NCI-H146 (cell line): Measurements from ENCODE around the gene ANKLE1.

Experiments used
- DNase-seq: peaks from one replicate; lab custom pipeline; 2025; lab: John Stamatoyannopoulos, UW

ANKLE1 gene, protein sequence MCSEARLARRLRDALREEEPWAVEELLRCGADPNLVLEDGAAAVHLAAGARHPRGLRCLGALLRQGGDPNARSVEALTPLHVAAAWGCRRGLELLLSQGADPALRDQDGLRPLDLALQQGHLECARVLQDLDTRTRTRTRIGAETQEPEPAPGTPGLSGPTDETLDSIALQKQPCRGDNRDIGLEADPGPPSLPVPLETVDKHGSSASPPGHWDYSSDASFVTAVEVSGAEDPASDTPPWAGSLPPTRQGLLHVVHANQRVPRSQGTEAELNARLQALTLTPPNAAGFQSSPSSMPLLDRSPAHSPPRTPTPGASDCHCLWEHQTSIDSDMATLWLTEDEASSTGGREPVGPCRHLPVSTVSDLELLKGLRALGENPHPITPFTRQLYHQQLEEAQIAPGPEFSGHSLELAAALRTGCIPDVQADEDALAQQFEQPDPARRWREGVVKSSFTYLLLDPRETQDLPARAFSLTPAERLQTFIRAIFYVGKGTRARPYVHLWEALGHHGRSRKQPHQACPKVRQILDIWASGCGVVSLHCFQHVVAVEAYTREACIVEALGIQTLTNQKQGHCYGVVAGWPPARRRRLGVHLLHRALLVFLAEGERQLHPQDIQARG

DNA sequence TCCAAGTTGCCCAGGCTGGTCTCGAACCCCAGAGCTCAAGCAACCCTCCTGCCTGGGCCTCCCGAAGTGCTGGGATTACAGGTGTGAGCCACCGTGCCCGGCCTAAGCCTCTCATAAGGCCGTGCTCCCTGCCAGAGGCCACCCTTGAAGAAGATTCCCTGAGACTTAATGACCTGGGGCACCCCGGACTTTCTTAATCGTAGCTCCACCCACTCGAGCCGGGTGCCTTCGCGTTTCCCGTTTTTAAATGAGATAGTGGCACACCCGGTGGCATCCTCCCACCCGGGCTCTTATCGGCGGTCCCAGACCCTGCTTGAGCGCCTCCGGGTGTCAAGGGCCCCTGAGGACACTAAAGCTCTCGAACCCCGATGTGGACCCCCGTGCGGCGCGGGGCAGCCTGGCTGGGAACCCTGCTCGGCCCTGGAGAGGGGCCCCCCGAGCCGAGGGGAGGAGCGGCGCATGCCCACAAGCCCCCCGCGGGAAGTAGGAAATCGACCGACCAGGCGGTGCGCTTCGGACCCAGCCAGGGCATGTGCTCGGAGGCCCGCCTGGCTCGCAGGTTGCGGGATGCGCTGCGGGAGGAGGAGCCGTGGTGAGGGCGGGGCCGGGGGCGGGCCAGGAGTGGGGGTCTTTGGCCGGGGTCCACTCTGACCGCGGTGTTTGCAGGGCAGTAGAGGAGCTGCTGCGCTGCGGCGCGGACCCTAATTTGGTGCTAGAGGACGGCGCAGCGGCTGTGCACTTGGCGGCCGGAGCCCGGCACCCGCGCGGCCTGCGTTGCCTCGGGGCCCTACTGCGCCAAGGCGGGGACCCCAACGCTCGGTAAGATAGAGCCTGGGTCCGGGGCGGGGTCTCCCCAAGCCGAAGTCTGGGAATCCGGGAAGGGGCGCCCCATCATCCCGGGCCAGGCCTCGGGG, at the start of gene ANKLE1:
Gene ANKLE1 (plus strand): TSS at position 511 of the 914 bp plus-strand sequence. CDS start 20 bp downstream, at position 531.
- DNase-seq, result peak; percentile 78

DNA sequence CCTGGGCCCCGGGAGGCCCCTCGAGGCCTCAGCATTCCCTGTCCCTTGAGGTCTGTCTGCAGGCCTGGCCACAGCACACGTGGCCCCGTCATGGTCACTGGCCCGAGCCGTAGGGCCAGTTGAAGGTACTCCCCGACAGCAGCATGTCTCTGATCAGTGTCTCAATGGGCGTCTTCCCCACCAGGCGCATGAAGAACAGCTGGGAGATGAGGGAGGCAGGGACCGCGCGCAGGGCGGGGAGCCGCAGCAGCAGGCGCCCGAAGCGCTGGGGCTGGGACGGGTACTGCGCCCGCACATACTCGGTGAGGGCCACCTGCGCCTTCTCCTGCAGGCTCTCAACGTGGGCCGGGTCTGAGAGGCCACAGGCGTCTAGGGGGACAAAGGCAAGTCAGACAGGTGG, 49.4 kb upstream of the ANKLE1 start:
- DNase-seq, result no peak

DNA sequence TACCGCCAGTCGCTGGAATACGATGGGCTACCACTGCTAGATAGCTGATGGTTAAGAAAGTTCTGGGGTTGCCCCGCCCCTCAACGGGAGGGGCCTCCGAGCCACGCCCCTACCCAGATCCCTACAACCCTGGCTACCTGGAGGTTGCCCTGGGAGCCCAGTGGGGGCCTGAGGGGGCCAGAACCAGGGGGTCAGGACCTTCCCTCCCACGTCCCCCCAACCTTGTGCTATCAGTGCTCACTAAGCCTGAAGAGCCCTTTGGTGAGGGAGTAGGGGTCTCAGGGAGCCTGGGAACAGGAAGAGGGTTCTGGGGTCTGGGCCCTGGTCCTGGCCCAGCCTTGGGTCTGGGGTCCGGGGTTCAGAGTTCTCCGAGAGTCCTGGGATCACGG, 46.8 kb upstream of the ANKLE1 start:
- no peak for DNase-seq

DNA sequence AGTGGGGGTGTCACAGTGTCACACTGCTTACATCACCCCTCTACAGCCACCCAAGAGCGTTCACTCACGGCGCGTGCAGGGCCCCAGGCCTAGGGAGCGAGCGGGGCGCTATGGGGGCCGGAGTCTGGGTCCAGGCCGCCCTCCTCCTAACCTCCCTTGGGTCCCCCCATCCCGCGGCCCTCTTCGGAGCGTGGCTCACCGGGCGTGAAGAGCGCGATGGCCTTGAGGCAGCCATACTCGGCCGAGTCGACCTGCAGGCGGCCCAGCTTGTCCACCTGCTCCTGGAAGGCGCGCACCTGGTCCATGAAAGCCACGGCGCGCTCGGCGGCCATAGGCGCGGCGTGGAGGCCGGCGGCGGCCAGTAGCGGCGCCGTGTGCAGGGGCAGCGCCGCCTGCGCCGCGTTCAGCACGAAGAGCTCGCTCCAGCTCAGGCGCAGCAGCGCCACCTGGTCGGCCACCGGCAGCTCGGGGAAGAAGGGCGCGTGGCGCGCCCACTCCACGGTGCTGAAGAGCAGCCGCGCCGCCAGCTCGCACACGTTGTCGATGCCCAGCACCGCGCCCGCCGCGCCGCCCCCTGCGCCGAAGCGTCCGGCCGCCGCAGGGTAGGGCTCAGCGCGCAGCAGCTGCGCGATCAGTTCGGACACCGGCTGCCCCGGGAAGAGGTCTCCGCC, 46.3 kb upstream of the ANKLE1 start:
- no peak for DNase-seq

DNA sequence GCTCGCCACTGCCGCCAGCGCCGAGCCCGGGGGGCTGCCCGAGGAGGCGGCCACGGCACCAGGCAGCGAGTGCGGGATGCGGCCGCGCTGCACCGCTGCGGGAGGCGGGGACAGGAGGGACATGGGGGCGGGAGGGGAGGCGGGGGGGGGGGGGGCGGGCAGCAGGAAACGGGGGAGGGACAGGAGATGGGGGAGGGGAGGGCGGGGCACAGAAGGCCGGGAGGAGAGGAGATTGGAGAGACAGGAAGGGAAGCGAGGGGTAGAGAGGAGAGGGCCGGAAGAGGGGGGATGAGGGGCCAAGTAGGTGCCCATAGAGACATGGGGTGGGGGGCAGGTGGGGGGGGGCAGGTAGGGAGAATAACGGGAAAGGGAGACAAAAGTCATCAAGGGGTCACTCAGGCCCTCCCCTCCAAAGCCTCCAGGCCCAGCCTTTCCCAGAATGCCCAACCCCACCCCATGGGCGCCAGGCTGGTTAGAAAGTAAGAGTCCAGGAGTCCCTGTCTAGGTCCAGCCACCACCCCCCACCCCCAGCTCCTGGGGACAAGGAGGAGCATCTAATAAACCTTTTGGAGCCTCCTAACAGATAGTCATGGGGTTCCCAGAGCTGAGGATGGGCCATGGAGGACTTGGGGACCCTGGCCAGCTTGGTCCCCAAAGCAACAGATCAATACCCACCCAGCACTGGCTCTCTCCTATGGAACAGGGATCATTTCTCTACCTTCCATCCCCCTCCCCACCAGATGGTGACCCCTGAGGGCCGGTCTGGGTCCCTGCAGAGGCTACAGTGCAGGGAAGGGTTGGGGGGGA, 45.5 kb upstream of the ANKLE1 start:
- no peak for DNase-seq

DNA sequence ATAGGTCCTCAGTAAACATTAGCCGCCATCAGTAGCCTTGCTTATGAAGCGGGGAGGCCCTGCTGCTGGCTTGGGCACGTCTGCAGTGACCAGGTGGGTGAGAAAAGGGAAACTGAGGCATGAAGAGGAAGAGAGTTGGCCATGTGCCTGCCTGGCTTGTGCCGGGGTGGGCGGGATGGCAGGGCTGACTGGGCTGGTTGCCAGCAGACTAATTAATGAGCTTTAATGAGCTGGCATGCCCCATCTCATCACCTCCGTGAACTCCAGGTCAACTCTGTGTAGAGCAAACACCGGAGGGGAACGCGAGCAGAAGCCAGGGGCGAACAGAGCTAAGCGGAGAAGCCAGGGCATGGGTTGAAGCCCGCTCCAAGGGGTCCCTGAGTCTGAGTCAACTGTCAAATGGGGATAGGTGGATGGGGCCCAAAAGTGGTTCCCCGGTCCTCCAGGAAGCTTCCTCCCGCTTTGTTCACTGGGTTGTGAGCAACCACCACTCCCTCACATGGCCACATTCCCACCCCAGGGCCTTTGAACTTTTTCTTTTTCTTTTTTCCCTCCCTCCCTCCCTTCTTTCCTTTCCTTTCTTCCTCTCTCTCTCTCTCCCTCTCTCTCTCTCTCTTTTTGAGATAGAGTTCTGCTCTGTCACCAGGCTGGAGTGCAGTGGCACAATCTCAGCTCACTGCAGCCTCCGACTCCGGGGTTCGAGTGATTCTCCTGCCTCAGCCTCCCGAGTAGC, 44.7 kb upstream of the ANKLE1 start:
- no peak for DNase-seq

DNA sequence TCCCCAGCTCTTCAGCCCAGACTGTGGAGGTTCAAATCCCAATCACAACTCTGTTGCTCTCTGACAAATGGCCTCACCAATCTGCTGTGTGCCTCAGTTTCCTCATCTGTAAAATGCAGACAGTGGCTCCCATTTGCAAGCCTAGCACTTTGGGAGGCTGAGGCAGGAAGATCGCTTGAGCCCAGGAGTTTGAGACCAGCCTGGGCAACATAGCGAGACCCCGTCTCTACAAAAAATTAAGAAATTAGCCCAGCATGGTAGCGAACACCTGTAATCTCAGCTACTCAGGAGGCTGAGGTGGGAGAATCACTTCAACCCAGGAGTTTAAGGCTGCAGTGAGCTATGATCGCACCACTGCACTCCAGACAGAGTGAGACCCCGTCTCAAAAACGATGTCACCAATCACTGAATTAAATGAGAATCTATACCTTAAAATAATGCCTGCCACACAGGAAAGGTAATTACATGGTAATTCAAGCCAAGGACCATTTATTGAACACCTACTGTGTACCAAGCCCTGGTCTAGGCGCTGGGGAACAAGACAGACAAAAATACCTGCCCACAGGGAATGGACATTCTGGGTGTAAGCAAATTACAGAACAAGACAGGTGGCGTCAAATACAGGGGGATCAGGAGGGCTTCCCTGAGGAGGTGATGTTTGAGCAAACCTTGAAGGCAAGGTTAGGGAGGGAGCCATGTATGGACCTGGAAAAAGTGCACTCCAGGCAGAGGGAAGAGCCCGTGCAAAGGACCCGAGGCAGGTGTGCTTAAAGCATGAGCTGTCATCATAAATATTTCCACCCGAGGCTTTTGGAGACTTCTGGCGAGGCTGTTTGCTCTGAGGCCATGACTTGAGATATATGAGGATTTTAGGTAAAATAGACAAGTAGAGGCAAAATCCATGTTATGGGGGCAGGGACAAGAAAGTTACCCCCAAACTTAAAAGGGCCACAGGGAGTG, 43.7 kb upstream of the ANKLE1 start:
- DNase-seq, result no peak

DNA sequence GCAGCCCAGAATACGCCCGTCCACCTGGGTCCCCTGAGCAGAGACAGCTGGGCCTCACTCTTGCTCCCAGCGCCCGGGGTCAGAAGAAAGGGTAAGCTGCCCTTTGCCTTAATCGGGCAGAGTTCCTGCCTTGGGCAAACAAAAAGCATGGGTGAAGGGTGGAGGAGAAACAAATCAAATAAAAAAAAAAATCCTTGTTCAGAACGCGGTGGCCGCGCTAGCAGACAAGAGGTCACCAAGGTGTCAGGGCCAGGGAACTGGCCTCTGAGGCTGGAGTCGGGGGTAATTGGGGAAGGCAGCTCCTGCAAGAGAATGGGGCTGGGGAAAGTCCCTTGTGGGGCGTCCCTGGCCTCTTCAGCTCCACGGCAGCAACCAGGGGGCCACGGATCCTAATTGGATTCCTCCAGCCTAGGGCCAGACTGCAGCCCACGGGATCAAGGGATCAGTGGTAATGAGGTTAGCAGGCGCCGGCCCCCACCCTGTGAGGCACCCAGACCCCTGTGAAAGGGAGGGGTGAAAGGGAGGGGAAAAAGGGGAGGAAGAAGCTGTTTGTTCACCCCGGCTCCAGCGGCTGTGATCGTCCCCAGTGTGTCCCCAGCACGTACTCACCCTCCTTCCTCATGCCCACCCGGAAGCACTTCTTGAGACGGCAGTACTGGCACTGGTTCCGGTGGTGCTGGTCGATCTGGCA, 41.5 kb upstream of the ANKLE1 start:
- DNase-seq, result no peak

DNA sequence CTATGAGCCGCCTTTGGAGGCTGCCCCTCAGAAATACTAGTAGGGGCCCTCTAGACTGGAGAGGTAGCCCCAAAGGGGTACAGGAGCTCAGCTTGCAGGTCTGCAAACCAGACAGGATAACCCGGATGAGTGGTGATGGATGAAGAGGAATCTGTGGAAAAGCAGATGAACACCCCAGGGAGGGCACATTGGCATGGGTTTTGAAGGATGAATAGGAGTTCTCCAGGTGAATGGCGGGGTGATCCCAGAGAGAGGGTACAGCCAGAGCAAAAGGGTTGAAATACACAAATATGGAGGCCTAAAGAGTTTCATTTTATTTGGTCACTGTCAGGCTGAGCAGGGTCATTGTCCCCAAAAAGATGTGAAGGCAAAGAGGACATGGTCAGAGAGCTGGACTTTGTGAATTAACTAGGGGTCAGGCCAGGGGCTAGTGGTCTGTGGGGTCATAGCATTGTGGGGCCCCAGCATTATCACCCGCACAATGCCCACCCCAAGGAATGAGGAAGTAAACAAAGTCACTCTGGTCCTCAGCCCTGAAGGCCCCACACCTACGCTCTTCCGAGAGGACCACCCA, 40.8 kb upstream of the ANKLE1 start:
- no peak for DNase-seq

DNA sequence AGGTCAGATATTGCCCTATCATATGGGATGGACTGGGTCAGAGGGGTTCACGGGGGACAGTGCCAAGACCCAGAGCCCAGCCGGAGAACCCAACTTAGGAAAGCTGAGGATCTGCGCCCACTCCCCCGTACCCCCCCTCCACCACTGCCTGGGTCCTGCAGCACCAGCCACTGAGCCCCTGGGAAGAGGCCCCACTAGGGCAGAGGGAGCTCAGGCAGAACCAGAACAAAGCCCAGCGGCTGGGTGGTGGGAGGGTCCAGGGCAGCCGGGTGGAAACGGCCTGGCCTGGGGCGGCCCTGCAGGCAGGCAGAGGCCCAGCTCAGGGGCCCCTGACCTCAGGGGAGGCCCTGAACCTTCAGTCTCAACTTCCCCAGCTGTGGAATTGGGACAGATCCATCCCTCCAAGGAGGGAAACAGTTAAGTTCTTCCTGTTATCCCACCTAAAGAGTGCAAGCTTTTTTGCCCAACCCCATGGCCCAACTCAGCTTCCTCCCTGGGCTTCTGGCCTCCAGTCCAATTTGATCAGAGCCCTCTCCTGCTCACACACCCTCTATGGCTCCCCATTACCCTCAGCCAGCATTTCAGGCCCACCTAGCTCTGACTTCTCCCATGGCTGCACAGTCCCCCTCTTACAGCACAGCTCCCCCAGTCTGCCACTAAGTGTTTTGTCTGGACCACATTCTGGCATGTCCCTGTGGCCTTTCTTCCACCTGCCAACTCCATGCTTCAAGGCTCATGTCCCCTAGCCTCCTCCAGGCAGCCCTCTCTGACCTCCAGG, 39.1 kb upstream of the ANKLE1 start:
- DNase-seq, result no peak

DNA sequence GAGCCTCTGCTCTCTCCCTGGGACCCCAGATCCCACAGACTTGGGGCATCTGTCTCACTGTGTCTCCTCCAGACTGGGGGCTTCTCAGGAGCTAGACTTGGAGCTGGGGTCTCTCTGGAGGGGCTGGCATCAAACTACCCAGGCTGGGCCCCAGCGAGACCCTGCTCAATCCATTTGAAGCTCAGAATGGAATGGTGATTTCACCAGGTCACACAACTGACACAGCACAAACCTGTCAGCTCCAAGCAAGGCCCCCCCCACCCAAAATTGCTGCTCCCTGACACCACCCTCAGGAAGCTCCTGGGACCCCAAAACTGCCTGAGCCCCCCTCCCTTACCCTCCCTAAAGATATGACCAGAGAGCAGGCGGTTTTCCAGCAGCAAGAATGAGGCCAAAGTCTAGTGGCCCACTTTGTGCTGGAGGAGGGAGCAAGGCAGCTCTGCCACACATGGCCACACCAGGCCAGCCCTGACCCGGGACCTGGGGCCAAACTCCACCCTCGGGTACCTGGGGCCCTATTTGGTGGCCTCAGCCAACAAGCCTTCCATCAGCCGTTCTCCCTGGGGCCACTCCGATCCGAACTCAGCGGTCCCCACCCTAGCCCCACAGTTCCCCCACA, 38.4 kb upstream of the ANKLE1 start:
- no peak for DNase-seq

DNA sequence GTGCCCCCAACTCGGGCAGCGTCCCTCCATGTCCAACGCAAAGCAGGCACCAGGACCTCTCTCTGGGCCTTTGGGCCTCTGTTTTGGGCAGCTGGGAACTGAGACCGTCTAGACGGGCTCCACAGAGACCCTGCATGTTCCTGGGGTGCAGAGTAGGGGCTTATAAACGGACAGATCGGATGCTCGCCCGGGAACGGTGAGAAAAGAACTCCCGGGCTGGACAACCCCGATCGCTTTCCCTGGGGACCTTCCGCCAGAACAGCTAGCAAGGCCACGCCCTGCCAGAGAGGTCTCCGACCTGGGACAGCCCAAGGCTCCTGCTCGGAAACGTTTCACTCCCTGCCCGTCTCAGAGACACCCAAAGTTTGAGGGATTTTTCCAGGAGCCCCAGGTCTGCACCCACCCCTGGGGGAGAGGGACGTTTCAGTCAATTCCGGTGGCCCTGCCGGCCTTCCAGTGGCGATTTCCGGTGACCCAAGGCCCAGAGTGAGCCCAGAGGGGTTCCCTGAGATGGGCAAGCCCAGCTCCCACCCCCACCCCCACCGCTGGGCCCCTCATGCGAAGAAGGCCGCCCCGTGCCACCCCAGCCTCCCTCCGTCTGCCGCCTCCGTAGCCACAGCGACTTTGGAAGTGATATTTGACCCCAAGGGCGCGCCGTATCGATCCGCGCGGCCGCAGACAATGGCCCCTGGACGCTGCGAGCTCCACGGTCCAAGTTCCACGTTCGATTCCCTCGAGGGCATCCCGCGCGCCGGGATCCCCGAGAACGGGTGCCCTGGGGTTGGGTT, 37.7 kb upstream of the ANKLE1 start:
- DNase-seq, result peak; percentile 21

DNA sequence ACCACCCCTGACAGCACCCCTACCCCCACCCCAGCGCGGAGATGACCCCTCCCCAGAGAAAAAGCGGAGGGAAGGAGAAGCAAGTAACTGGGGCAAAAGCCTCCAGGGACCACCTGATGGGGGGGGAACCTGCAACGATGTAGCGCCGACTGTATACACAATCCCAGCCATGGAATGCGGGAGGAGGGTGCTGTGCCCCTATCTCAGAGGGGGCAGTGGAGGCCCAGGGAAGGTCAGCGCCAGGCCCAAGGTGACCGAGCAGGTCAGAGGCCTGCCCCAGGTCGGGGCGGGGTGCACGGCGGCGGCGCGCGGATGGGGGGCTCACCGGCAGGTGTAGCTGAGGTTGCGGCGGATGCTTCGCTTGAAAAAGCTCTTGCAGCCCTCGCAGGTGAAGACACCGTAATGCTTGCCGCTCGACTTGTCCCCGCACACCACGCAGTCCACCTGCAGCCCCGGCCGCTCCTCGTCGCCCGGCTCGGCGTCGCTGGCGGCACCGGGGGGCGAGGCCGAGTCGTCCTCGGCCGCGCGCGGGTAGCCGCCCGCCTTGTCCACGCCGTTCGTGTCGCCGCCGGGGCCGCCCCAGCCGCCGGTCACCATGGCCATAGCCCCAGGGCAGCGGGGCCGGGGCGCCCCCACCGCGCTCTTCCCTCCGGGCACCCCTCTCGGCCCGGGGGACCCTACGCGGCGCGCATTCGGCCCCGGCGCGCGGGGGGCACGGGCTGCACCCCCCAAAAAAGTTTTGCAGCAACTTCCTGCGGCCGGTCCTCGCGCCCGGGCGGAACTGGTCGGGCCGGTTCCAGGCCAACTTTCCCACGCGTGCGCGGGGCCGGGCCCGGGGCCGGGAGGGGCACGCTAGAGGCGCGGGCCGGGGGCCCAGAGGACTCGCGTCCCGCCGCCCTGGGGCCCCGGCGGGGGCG, 36.8 kb upstream of the ANKLE1 start:
- peak; percentile 26 for DNase-seq

DNA sequence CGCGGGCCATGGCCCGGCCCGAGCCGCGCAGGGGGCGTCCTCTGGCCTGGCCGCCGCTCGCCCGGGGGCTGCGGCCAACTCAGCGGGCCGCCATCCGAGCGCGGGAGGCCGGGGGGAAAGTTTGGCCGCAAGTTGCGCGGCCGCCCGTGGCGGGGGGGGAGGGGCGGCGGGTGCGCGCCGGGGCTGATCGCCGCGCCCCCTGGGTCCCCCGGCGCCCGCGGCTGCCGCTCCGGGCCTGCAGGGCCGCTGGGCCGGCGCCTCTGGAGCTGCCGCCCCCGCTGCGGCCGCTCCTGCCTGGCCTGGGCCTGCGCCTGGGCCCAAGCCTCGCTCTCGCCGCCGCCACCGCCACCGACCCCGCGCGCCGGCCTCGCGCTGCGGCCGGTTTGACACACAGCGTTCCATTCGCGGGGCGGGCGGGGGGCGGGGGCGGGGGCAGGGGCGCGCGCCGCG, 36.1 kb upstream of the ANKLE1 start, which contains the start of gene NR2F6:
Gene NR2F6 (minus strand): TSS at position 385 of the 450 bp plus-strand sequence. CDS start 699 bp downstream, outside the sequence.
- DNase-seq, result peak; percentile 53
